Panc1 (cell line): Measurements from ENCODE around the gene DIPK1B. TPM values are rescaled to one million over a fixed set of nuclear protein-coding genes. Genes with fewer than 3 reads are reported as not detected.

Experiments
- ATAC-seq: fragments of 200-7000 bp; cut with Tn5 transposase; 2 replicates; pipeline ENCODE4 v1.9.1; 2020; ENCODE audit warnings: mild to moderate bottlenecking, moderate library complexity
- BruUV-seq: library from RNA; stranded (reverse); fragments of 400-500 nt; replicated peaks from 2 replicates; lab custom pipeline; 2021; lab: Mats Ljungman, UMichigan
- CTCF ChIA-PET: fragments of 300-600 bp; sonication (Branson Sonifier 250); formaldehyde crosslinking; loops from one replicate; lab custom pipeline; 2022; ENCODE audit warnings: antibody characterized with exemption; lab: Charles Lee
- POLR2A ChIA-PET: fragments of 300-600 bp; sonication (Branson Sonifier 250); formaldehyde crosslinking; loops from one replicate; lab custom pipeline; 2022; ENCODE audit warnings: antibody characterized with exemption; lab: Charles Lee
- DNase-seq: peaks from one replicate; pipeline ENCODE4 v3.0.0-alpha.2; 2010; ENCODE audit warnings: low read depth, low spot score
- H3K27ac ChIP-seq: 2 replicates; pipeline ENCODE4 v1.5.1; 2011; ENCODE audit warnings: mild to moderate bottlenecking, low read length, inconsistent platforms
- H3K27me3 ChIP-seq: fragments of 200-500 bp; sonication (Bioruptor generic); 2 replicates; pipeline ENCODE4 v1.6.0; 2014; ENCODE audit warnings: low read length, inconsistent platforms; ENCODE audit not compliant: control insufficient read depth, insufficient read depth
- H3K36me3 ChIP-seq: fragments of 200-500 bp; sonication (Bioruptor generic); 2 replicates; pipeline ENCODE4 v1.5.1; 2014; ENCODE audit warnings: inconsistent platforms, mild to moderate bottlenecking, low read length, moderate library complexity; ENCODE audit not compliant: control insufficient read depth, insufficient read depth
- H3K4me1 ChIP-seq: 2 replicates; pipeline ENCODE4 v1.5.1; 2011; ENCODE audit warnings: inconsistent platforms, mild to moderate bottlenecking, low read length, moderate library complexity; ENCODE audit not compliant: control insufficient read depth, insufficient read depth
- H3K4me3 ChIP-seq, 2 experiments: 2 replicates each; pipeline ENCODE4 v1.5.1; 2011 to 2012; ENCODE audit warnings: low read depth in 2 of 2, low read length in 2 of 2, mild to moderate bottlenecking in 2 of 2, inconsistent platforms in 1 of 2, moderate library complexity in 1 of 2
- H3K9me3 ChIP-seq: fragments of 200-500 bp; sonication (Bioruptor generic); 2 replicates; pipeline ENCODE4 v1.5.1; 2014; ENCODE audit warnings: low read depth, mild to moderate bottlenecking, inconsistent platforms, low read length, moderate library complexity; ENCODE audit not compliant: control insufficient read depth, insufficient read depth
- REST ChIP-seq, 2 experiments: IDR thresholded peaks; 2 replicates each; pipeline ENCODE4 v1.6.1; 2011 to 2012; ENCODE audit warnings: low read depth in 2 of 2, control low read depth in 1 of 2, low read length in 1 of 2, mild to moderate bottlenecking in 1 of 2, moderate library complexity in 1 of 2; ENCODE audit not compliant: insufficient read depth in 1 of 2
- SIN3A ChIP-seq: IDR thresholded peaks from 2 replicates; pipeline ENCODE4 v1.6.1; 2012; ENCODE audit warnings: low read depth, mild to moderate bottlenecking, low read length, moderate library complexity, borderline replicate concordance; ENCODE audit not compliant: insufficient read depth
- TCF7L2 ChIP-seq: IDR thresholded peaks from 2 replicates; pipeline ENCODE4 v1.6.1; 2011; ENCODE audit warnings: mild to moderate bottlenecking, low read depth, low read length, inconsistent platforms
- in situ Hi-C: cut with HindIII; loops from 2 replicates; pipeline ENCODE4 v1.10.0; 2016; ENCODE audit warnings: low sequenced_read_pairs, low pct_unique_long_range_greater_than_20kb
- intact Hi-C: fragments of 100-400 bp; cut with micrococcal nuclease; formaldehyde crosslinking; loops from one replicate; pipeline ENCODE4 v1.10.0; 2022; ENCODE audit not compliant: unreplicated experiment
- total RNA-seq: library from RNA; stranded (reverse); gene quantifications from one replicate; pipeline ENCODE4 v1.2.1, GENCODE V29; 2021; ENCODE audit not compliant: unreplicated experiment
- TF ChIP-seq, protein P1 (sequence below): fragments of 450-650 bp; IDR thresholded peaks from 2 replicates; pipeline ENCODE4 v1.5.1; 2017; ENCODE audit warnings: mild to moderate bottlenecking

The DIPK1B gene
- total RNA-seq, 1 experiment from 2014 or later, result 10.6 TPM

- Histone ChIP-seq H3K36me3 (no peaks in the 10 kb centered on the region), H3K27ac (no peak overlapping the region), H3K9me3 (no peaks in the 10 kb centered on the region), H3K4me3 (no peak overlapping the region), H3K27me3 (no peaks in the 10 kb centered on the region), H3K4me1 (peaks cover 56% of the 10 kb centered on the region)
- intact Hi-C loops, result no loop called here
- ATAC-seq (no peak), DNase-seq (no peak)
- CTCF ChIA-PET, result no interaction called here
- no TSS peak for BruUV-seq
- in situ Hi-C loops, result no loop called here
- no peak for TF ChIP-seq TCF7L2
- TF ChIP-seq SIN3A, result no peak
- TF ChIP-seq, protein P1, sequence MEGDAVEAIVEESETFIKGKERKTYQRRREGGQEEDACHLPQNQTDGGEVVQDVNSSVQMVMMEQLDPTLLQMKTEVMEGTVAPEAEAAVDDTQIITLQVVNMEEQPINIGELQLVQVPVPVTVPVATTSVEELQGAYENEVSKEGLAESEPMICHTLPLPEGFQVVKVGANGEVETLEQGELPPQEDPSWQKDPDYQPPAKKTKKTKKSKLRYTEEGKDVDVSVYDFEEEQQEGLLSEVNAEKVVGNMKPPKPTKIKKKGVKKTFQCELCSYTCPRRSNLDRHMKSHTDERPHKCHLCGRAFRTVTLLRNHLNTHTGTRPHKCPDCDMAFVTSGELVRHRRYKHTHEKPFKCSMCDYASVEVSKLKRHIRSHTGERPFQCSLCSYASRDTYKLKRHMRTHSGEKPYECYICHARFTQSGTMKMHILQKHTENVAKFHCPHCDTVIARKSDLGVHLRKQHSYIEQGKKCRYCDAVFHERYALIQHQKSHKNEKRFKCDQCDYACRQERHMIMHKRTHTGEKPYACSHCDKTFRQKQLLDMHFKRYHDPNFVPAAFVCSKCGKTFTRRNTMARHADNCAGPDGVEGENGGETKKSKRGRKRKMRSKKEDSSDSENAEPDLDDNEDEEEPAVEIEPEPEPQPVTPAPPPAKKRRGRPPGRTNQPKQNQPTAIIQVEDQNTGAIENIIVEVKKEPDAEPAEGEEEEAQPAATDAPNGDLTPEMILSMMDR, result no peak
- TF ChIP-seq REST (IDR thresholded peaks at IDR 0.05; ENCODE audit: insufficient read depth in 1 of 2, low read depth in 2 of 2, low read length in 1 of 2), result no peak
- POLR2A ChIA-PET, result interaction anchor here (0.6 kb wide), 1 partner anchor 1498 kb away, joined by 6 read pairs; no protein-coding TSS in a partner anchor
These were observed 41.7 kb upstream of the DIPK1B start for GRCh38 chr9:136670576-136671253.

DNA sequence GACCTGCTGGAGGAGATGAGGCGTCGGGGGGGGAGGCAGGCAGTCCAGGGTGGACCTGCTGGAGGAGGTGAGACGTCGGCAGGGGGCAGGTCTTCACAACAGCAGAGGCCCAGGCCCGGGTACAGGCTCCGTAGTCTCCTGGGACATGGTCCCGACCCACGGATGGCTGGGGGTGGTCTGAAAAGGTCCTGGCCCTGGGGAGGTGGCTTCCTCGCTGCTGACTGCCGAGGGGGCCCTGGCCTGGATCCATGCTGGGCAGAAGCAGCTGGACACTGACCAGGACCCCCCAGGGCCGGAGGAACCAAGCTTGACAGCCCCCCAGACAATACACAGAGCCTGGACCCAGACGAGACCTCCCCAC, 41.1 kb upstream of the DIPK1B start:
- Histone ChIP-seq H3K27me3 (no peaks in the 10 kb centered on the region), H3K36me3 (no peaks in the 10 kb centered on the region), H3K4me3 (no peak overlapping the region), H3K9me3 (no peaks in the 10 kb centered on the region), H3K4me1 (peaks cover 56% of the 10 kb centered on the region), H3K27ac (no peak overlapping the region)
- TF ChIP-seq SIN3A, result no peak
- TF ChIP-seq, protein P1, result no peak
- intact Hi-C loops, result no loop called here
- BruUV-seq, result no TSS peak
- ChIA-PET POLR2A (no interaction called here), CTCF (interaction anchor here (0.6 to 1.0 kb wide), 2 partner anchors 11 to 187 kb away, joined by 3 read pairs; no protein-coding TSS in a partner anchor)
- DNase-seq, result no peak
- peak; percentile 15; the same call in 1 of the 2 replicates for ATAC-seq
- in situ Hi-C loops, result no loop called here
